Uterus (tissue), 4 donors: Measurements from ENCODE around the gene MMP27. TPM values are rescaled to one million over a fixed set of nuclear protein-coding genes. Genes with fewer than 3 reads are reported as not detected.
A peak's percentile ranks its signal among the peaks of the same experiment; 100 is the strongest.

Source experiments
- DNase-seq, 2 donors: peaks; one replicate each; pipeline ENCODE4 v3.0.0-alpha.2; 2019 to 2020
- H3K27ac ChIP-seq, 2 donors: fragments of 200-600 bp; sonication (generic); 1 replicate in 1 of 2; 2 replicates in 1 of 2; pipeline ENCODE4 v1.5.1; 2016 to 2018
- H3K27me3 ChIP-seq, 2 donors: fragments of 200-600 bp; sonication (generic); one replicate each; pipeline ENCODE4 v1.5.1; 2018 to 2019; ENCODE audit warnings: control low read depth in 1 of 2
- H3K36me3 ChIP-seq, 2 donors: fragments of 200-600 bp; sonication (generic); one replicate each; pipeline ENCODE4 v1.5.1; 2019; ENCODE audit warnings: control low read depth in 1 of 2
- H3K4me1 ChIP-seq, 2 donors: fragments of 200-600 bp; sonication (generic); one replicate each; pipeline ENCODE4 v1.5.1; 2018 to 2019; ENCODE audit warnings: control low read depth in 1 of 2
- H3K4me3 ChIP-seq, 2 donors: fragments of 200-600 bp; sonication (generic); 1 replicate in 1 of 2; 2 replicates in 1 of 2; pipeline ENCODE4 v1.5.1; 2018 to 2019; ENCODE audit warnings: mild to moderate bottlenecking in 1 of 2
- H3K9me3 ChIP-seq, 2 donors: fragments of 200-600 bp; sonication (generic); one replicate each; pipeline ENCODE4 v1.5.1; 2019; ENCODE audit warnings: control low read depth in 1 of 2
- CTCF ChIP-seq, 4 experiments: fragments of 200-600 bp in 2 of 4; fragments of 450-650 bp in 2 of 4; sonication (generic) in 2 of 4; IDR thresholded peaks; one replicate each; pipeline ENCODE4 v1.5.1; 2016 to 2019; ENCODE audit warnings: antibody characterized with exemption in 4 of 4, mild to moderate bottlenecking in 2 of 4, moderate library complexity in 1 of 4
- POLR2A ChIP-seq, 2 donors: fragments of 450-650 bp; IDR thresholded peaks; one replicate each; pipeline ENCODE4 v1.6.1; 2016; ENCODE audit warnings: antibody characterized with exemption in 2 of 2, mild to moderate bottlenecking in 1 of 2, moderate library complexity in 1 of 2
- intact Hi-C: fragments of 100-400 bp; cut with DNase I; formaldehyde crosslinking; loops from one replicate; pipeline ENCODE4 v1.15.1; 2023; ENCODE audit warnings: low total_unique reads
- total RNA-seq, 4 donors: library from RNA; depleted of rRNA in 3 of 4; stranded (reverse); fragments of >200 nt in 3 of 4; gene quantifications; one replicate each; pipeline versions ENCODE4 v1.1.0 to v1.2.4, GENCODE V29; 2014 to 2023
- donor health status: DM: yes; HTN: yes; CAD: no.

MMP27 gene
- total RNA-seq, 4 donors from 2014 or later: not detected

DNA sequence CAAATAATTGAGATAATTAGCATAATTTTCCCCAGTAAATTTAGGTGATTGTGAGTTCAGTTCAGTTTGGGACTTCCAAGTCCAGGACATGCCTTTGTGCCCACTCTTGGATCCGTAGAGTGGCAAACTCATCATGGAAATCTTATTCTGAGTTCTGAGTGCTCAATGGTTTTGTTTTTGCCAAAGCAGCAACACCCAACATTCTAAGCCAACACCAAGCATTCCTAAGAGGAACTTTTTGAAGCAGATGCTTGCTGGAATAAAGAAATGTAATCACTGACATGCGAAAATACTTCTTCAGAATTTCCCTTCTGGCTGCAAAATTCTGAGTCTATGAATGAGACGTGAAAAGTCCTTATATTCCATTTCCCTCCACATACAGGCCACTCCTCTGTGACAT lies 10.4 kb downstream of the MMP27 start:
- no peak for TF ChIP-seq POLR2A (IDR thresholded peaks at IDR 0.05)
- TF ChIP-seq CTCF (IDR thresholded peaks at IDR 0.05): no peak

DNA sequence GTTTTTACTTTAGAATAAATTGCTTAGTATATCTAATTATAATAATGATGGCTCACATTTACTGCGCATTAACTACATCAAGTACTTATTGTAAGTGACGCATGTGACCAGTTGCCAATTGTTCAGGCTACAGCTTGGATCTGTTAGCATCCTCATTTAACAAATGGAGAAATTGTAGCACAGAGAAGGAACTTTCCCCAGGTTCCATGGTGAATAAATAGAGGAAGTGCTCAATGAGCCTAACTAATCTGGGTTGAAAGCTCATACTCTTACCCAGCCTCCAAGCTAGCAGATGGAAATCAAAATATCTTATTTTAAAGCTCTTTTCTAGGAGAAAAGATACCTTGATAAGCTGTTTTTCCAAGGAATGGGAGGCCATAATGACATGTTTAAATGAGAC lies 19.8 kb downstream of the MMP27 start:
- TF ChIP-seq CTCF (IDR thresholded peaks at IDR 0.05): no peak
- TF ChIP-seq POLR2A (IDR thresholded peaks at IDR 0.05): no peak
- intact Hi-C loops: no loop called here
- no peak overlapping the region for H3K4me3 ChIP-seq

More for the DNA sequence above, 10.4 kb downstream of the MMP27 start:
- H3K9me3 ChIP-seq: no peaks in the 10 kb centered on the region
- intact Hi-C loops: no loop called here
- no peak for DNase-seq
- H3K27me3 ChIP-seq: no peaks in the 10 kb centered on the region
- H3K4me1 ChIP-seq: no peaks in the 10 kb centered on the region
- no peak overlapping the region for H3K4me3 ChIP-seq
- no peak overlapping the region for H3K27ac ChIP-seq
- H3K36me3 ChIP-seq: no peaks in the 10 kb centered on the region

DNA sequence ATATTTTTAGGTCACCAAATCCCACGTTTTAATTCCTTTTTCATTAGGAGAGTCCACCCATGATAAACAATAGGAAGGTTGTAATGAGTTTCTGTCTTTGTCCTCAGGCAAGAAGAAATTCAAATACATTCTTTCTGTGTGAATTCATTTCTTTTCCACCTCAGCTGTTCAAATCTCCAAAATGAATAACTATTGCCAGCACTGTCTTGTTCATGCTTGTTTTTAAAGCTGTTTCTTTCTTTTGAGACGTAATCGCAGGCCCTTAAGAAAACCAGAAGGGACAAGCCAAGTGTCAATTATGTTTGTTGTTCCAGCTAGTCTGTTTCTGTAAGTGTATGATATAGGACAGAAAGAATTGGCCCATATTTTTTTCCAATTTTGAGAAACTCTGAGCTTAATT lies 20.2 kb downstream of the MMP27 start:
- H3K27me3 ChIP-seq: no peaks in the 10 kb centered on the region
- no peaks in the 10 kb centered on the region for H3K36me3 ChIP-seq
- no peak for DNase-seq
- no peak overlapping the region for H3K4me3 ChIP-seq
- TF ChIP-seq POLR2A (IDR thresholded peaks at IDR 0.05) (no peak), CTCF (IDR thresholded peaks at IDR 0.05) (no peak)
- H3K4me1 ChIP-seq: no peaks in the 10 kb centered on the region
- no peaks in the 10 kb centered on the region for H3K9me3 ChIP-seq
- intact Hi-C loops: no loop called here
- H3K27ac ChIP-seq: peak overlapping the region; percentile 17 to 33

More for the DNA sequence above, 19.8 kb downstream of the MMP27 start:
- Histone ChIP-seq H3K27me3 (no peaks in the 10 kb centered on the region), H3K36me3 (no peaks in the 10 kb centered on the region), H3K9me3 (no peaks in the 10 kb centered on the region), H3K4me1 (no peaks in the 10 kb centered on the region), H3K27ac (peak overlapping the region; percentile 17 to 33)
- no peak for DNase-seq

DNA sequence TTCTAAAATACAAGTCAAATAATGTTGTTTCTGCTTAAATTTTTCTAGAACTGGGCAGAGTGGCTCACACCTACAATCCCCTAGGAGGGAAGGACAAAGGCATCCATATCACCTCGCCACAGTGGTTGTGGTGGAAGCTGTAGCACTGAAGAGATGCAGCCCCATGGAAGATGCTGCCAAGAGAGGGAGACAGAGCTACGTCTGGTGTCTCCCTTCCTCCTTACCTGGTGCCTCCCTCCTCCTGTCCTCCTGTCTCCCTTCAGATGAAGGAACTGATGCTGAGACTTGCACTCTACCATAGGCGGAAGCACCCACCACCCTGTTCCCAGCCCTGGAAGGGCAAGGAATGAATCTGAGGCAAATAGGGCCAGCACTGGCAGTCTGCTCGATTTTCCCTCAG lies 22.3 kb downstream of the MMP27 start:
- DNase-seq: no peak
- H3K9me3 ChIP-seq: no peaks in the 10 kb centered on the region
- intact Hi-C loops: no loop called here
- no peaks in the 10 kb centered on the region for H3K27me3 ChIP-seq
- no peak for TF ChIP-seq POLR2A (IDR thresholded peaks at IDR 0.05)
- TF ChIP-seq CTCF (IDR thresholded peaks at IDR 0.05): no peak
- H3K4me3 ChIP-seq: no peak overlapping the region
- H3K4me1 ChIP-seq: no peaks in the 10 kb centered on the region
- H3K36me3 ChIP-seq: no peaks in the 10 kb centered on the region
- peak overlapping the region; percentile 24 to 34 for H3K27ac ChIP-seq

- DNase-seq: peak in 1 of 2 donors; percentile 43
- H3K27ac ChIP-seq: peak overlapping the region; percentile 55 to 59
Observed at GRCh38 chr11:102680945-102681344, 24.6 kb downstream of the MMP27 start.

More at GRCh38 chr11:102680945-102681344, 24.6 kb downstream of the MMP27 start:
- Histone ChIP-seq H3K9me3 (no peaks in the 10 kb centered on the region), H3K4me3 (no peak overlapping the region), H3K4me1 (no peaks in the 10 kb centered on the region), H3K36me3 (no peaks in the 10 kb centered on the region), H3K27me3 (no peaks in the 10 kb centered on the region)
- TF ChIP-seq POLR2A (IDR thresholded peaks at IDR 0.05) (no peak), CTCF (IDR thresholded peaks at IDR 0.05) (no peak)
- intact Hi-C loops: no loop called here
